DMS79 (cell line): ENCODE data around the gene HYAL4.
"Not testable (repeated sequence)": the region's sequence is repeated elsewhere in the genome, so short reads cannot be mapped to it uniquely, and the experiment has no call there.

ENCODE experiments used
- DNase-seq: peaks from one replicate; lab custom pipeline; 2025; lab: John Stamatoyannopoulos, UW

Gene HYAL4

DNA sequence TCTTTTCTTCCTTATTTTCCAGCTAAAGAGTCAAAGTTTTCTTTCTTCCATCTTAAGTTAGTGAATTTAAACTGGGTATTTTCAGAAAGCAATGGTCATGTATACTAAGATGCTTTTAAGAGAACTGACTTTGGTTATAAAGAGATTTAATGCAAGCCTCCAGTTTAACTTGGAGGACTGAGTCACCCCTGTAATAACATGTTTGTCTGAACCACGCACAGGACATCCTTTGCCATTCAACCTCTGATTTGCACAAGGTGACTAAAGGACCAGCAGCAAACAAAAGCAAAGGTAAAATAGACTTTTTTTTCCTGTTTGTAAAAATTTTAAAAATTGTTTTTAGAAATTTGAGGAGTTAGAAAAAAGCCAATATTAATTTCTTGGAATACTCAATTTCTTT, 2.9 kb downstream of the HYAL4 start:
- DNase-seq = no peak

DNA sequence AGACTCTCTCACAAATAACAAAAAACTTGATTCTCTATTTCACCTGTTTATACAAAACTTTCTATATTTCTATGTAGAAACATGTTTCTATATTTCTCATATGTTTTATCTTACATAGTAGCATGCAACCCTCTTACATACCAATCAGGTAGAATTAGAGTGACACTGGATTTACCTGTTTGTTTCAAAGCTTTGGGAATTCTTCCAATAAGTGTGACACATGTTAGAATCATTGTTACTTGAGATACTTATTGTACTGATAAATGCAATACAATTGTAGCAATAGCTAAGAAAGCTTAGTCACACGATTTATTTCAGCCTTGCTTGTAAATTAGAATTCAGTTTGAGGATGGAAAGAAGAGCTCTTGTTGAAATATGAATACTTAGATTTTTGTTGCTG, 4.9 kb downstream of the HYAL4 start:
- no peak for DNase-seq

GRCh38 chr7:123851404-123851803, 6.4 kb downstream of the HYAL4 start:
- not testable (repeated sequence) for DNase-seq

GRCh38 chr7:123854291-123854690, 9.3 kb downstream of the HYAL4 start:
- not testable (repeated sequence) for DNase-seq

DNA sequence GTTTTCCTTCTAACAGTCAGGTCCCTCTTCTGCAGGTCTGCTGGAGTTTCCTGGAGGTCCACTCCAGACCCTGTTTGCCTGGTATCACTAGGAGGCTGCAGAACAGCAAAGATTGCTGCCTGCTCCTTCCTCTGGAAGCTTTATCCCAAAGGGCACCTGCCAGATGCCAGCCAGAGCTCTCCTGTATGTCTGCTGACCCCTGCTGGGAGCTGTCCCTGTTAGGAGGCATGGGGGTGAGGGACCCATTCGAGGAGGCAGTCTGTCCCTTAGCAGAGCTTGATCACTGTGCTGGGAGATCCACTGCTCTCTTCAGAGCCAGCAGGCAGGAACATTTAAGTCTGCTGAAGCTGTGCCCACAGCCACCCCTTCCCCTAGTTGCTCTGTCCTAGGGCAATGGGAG, 11.5 kb downstream of the HYAL4 start:
- DNase-seq = not testable (repeated sequence)

- DNase-seq = no peak
Measured at GRCh38 chr7:123860848-123861247, 15.9 kb downstream of the HYAL4 start.

DNA sequence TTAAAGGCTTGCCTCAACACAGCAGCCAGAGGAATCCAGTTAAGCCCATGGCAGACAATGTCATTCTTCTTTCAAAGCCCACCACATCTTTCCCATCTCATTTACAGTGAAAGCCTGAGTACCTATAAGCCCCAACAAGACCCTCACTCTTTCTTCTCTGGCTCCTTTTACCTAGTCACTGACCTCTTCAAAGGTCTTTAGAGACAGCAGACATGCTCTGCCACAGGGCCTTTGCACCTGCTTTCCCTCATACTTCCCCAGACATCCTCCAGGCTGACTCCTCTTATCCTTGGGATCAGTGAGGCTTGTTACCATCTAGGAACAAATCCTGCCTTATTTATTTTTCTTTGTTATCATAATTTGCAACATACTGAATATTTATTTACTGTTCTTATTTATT, 17.8 kb downstream of the HYAL4 start:
- DNase-seq = no peak

- no peak for DNase-seq
Measured at GRCh38 chr7:123863461-123863860, 18.5 kb downstream of the HYAL4 start.

GRCh38 chr7:123864012-123864411, 19.0 kb downstream of the HYAL4 start:
- no peak for DNase-seq

GRCh38 chr7:123864436-123864835, 19.5 kb downstream of the HYAL4 start:
- no peak for DNase-seq

GRCh38 chr7:123864966-123865365, 20.0 kb downstream of the HYAL4 start:
- DNase-seq = no peak

DNA sequence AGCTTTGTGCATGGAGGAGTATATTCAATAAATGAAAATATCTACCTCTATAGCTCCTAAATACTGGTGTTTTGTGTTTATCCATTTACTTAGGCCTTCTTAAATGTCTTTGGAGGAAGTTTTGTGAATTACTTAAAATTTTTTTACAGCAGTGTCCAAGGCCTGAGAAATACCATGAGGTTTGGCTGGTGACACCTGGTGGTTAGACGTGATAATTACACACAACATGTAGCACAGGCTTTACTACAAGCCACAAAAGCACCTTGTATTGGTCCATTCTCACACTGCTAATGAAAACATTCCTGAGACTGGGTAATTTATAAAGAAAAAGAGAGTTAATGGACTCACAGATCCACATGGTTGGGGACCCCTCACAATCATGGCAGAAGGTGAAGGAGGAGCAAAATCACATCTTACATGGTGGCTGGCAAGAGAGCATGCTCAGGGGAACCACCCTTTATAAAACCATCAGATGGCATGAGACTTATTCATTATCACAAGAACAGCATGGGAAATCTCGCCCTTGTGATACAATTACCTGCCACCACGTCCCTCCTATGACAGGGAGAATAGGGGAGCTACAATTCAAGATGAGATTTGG, 20.6 kb downstream of the HYAL4 start:
- DNase-seq = no peak

DNA sequence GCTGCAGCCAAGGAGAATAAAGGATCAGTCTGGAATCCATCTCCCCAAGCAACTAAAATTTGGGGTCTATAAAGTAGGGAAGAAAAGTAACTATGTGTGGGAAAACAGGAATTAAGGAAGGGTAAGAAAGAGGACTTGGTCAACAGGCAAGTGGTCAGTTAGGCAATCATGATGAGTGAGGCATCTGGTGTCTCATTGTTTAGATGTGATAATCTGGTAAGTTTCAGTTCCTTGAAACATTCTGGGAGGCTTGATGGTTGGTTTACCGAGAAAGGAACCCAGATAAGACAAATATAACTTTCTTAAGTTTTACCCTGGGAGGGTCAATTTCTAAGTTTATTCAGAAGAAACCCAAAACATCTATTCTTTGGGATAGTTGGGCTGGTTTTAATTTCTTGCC, 22.3 kb downstream of the HYAL4 start:
- DNase-seq = no peak

- DNase-seq = no peak
Measured at GRCh38 chr7:123871998-123872867, 27.3 kb downstream of the HYAL4 start.

- DNase-seq = no peak
Measured at GRCh38 chr7:123872908-123873307, 27.9 kb downstream of the HYAL4 start.

DNA sequence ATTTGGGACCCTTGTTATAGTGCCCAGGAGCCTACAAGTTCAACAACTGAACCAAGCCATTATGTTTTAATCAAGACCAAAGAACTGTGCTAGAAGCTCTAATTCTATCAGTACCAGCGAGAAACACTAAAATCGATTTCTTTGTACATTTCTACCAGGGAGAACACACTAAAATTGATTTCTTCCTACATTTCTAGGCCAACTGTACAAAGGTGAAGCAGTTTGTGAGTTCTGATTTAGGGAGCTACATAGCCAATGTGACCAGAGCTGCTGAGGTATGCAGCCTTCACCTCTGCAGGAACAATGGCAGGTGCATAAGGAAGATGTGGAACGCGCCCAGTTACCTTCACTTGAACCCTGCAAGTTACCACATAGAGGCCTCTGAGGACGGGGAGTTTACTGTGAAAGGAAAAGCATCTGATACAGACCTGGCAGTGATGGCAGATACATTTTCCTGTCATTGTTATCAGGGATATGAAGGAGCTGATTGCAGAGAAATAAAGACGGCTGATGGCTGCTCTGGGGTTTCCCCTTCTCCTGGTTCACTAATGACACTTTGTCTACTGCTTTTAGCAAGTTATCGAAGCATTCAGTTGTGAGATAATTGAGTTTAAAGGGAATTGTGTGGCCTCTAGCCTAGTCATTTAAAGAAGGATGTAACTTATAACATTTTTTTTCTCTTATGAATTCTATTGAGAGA, 31.7 kb downstream of the HYAL4 start:
- no peak for DNase-seq

DNA sequence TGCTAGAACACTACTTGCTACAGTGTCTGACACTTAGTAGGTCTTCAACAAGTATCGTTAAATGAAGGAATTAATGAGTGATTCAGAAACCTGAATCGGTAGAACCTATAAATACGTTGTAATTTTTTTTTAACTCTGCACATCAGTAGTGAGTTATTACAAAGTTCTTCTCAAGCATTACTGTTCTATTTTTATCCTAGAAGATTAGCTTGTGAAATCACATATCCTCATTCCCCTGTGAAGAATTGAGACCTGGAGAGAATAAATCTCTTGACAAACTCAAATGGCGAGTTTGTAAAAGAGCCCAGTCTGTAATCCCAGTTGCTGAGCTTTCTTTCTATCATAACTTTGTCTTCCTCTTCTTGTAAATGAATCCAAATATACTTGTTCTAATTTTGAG, 34.7 kb downstream of the HYAL4 start:
- no peak for DNase-seq

DNA sequence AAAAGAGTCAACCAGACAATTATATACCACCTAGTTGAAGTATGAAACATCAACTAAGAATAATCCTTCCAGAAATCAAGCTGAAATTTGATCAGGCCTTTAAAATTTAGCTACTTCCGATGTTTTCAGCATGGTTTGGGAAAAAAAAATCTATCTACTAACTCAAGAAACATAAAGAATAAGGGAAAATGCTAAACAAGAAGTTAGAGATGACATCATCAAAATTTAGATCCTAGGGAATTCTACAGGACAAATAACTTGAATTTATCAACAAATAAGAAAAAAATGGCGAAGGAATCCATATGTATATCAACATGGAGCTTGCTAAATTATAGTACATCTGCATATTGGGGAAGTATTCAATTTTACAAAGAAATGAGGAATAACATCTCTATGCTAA, 36.3 kb downstream of the HYAL4 start:
- no peak for DNase-seq

DNA sequence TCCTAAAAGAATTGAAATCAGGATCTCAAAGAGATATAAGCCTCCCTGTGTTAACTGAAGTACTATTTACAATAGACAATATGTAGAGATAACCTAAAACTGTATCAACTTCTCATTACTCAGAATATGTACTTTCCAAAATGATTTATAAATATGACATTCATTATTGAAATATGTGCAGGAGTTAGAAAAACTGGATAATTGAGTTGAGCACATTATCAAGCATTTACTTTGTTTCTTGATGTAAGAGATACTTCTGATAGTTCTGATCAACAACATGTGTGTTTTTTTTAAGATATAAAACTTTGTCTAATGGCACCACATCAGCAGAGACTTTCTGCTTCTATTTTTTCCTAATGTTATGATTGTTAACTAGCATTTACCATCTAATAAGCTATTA, 38.2 kb downstream of the HYAL4 start:
- DNase-seq = no peak

DNA sequence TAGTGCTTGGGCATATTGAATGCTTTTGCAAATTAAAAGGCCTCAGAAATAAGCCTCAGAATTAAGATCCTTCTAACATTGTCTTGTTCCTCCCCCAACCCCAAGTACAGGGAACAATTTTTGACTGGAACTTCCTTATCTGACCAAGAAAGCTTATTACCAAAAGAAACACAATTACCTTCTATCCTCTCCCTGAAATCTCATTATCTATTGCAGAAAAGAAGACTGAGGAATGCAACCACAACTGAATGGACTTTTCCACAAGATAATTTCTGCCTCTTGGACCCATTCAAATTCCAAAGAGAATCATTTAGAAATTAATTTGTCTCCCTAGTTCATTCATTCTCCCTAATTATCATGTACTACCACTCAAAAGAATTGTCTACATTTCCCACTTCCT, 43.2 kb downstream of the HYAL4 start:
- no peak for DNase-seq

- DNase-seq = not testable (repeated sequence)
Measured at GRCh38 chr7:123894753-123895152, 49.8 kb downstream of the HYAL4 start.

DNA sequence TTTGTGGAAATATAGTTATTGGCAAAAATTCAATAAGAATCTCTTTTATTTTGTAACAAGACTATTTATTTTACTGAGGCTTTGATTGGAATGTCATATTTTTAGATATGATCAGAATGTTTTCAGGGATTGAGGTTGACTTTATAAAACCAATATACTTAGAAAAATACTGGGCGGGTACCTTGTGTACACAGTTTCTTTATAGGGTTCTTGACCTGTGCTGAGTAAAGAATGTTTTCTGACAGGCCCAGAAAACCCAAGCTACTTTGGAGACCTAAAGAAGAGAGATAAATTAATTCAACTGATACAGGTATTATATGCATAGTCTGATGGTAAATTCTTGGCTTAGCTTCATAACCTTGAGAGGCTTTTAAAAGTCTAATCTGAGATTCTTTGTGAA, 56.1 kb downstream of the HYAL4 start:
- DNase-seq = no peak

- no peak for DNase-seq
Measured at GRCh38 chr7:123905714-123906113, 60.7 kb downstream of the HYAL4 start.
